Body of pancreas (tissue), 4 donors: Measurements from ENCODE around the gene PAPOLA. TPM values are rescaled to one million over a fixed set of nuclear protein-coding genes. Genes with fewer than 3 reads are reported as not detected.

ENCODE experiments used
- ATAC-seq: fragments of 150-250 bp; one replicate; pipeline ENCODE4 v1.9.1; 2016
- DNase-seq, 4 donors: peaks; one replicate each; pipeline ENCODE4 v3.0.0-alpha.2; 2019
- H3K27ac ChIP-seq, 4 donors: fragments of 200-600 bp; sonication (generic); 1 replicate in 3 of 4; 2 replicates in 1 of 4; pipeline versions ENCODE4 v1.5.1 to v1.6.1; 2016 to 2019; ENCODE audit warnings: mild to moderate bottlenecking in 1 of 4, mixed read lengths in 1 of 4, moderate library complexity in 1 of 4
- H3K27me3 ChIP-seq, 2 donors: fragments of 200-600 bp; sonication (generic); one replicate each; pipeline ENCODE4 v1.6.0; 2016; ENCODE audit warnings: mild to moderate bottlenecking in 1 of 2
- H3K36me3 ChIP-seq, 2 donors: fragments of 200-600 bp; sonication (generic); replicated peaks in 1 of 2; 2 replicates each; pipeline ENCODE4 v1.5.1; 2016; ENCODE audit warnings: low read depth in 2 of 2; ENCODE audit not compliant: insufficient read depth in 1 of 2
- H3K4me1 ChIP-seq: fragments of 200-600 bp; sonication (generic); one replicate; pipeline ENCODE4 v1.6.0; 2016
- H3K4me3 ChIP-seq, 2 donors: fragments of 200-600 bp; sonication (generic); 1 replicate in 1 of 2; 2 replicates in 1 of 2; pipeline ENCODE4 v1.5.1; 2016 to 2019
- H3K9me3 ChIP-seq, 3 donors: fragments of 200-600 bp; sonication (generic); 1 replicate in 2 of 3; 2 replicates in 1 of 3; pipeline ENCODE4 v1.5.1; 2016
- POLR2A ChIP-seq, 3 donors: fragments of 450-650 bp; IDR thresholded peaks; one replicate each; pipeline ENCODE4 v1.6.1; 2016; ENCODE audit warnings: antibody characterized with exemption in 3 of 3, mild to moderate bottlenecking in 2 of 3
- WGBS, 2 donors: methylation state at CpG; one replicate each; pipeline ENCODE4 v1.1.5; 2017; 5-methylcytosine and 5-hydroxymethylcytosine counted together
- intact Hi-C: fragments of 100-400 bp; cut with DNase I; formaldehyde crosslinking; loops from one replicate; pipeline ENCODE4 v1.15.1; 2023
- total RNA-seq, 2 donors: library from RNA; depleted of rRNA; stranded (reverse); fragments of >200 nt; gene quantifications; one replicate each; pipeline ENCODE4 v1.1.0, GENCODE V29; 2016
- TF ChIP-seq, protein P1 (sequence below), 7 experiments: fragments of 450-650 bp in 4 of 7; fragments of 200-600 bp in 3 of 7; sonication (generic) in 3 of 7; IDR thresholded peaks; one replicate each; pipeline ENCODE4 v1.5.1; 2016 to 2019; ENCODE audit warnings: antibody characterized with exemption in 7 of 7

PAPOLA gene
- total RNA-seq, 2 donors from 2014 or later = 122 to 163 TPM

DNA sequence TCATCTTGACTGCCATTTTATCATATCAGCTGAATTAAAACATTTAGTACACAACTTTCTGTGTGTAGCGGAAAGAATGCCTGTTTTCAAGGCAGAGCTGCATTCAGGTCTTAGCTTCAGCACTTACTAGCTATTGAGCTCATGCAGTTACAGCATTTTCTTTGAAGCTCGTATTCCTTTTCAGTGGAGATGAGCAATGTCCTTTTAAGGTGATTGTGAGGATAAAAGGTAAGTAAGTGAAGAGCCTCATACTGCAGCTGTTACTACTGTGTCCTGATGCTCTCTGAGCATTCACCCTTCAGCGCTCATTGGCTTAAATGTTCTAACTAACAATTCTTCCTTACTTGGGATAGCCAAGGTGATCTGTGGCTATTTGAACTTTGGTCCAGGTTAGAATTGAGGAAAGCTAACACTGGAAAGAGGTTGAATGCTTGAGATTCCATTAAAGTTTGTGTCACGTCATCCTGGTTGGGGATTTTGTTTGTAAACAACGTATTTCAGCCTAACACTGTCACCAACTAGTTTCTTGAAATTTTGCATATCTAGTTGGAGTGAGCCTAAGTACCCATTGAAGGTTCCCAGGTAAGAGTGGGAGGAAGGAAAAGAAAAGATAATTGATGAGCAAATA, 71.4 kb downstream of the PAPOLA start:
- TF ChIP-seq POLR2A (IDR thresholded peaks at IDR 0.05) = no peak
- TF ChIP-seq, protein P1, sequence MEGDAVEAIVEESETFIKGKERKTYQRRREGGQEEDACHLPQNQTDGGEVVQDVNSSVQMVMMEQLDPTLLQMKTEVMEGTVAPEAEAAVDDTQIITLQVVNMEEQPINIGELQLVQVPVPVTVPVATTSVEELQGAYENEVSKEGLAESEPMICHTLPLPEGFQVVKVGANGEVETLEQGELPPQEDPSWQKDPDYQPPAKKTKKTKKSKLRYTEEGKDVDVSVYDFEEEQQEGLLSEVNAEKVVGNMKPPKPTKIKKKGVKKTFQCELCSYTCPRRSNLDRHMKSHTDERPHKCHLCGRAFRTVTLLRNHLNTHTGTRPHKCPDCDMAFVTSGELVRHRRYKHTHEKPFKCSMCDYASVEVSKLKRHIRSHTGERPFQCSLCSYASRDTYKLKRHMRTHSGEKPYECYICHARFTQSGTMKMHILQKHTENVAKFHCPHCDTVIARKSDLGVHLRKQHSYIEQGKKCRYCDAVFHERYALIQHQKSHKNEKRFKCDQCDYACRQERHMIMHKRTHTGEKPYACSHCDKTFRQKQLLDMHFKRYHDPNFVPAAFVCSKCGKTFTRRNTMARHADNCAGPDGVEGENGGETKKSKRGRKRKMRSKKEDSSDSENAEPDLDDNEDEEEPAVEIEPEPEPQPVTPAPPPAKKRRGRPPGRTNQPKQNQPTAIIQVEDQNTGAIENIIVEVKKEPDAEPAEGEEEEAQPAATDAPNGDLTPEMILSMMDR (IDR thresholded peaks at IDR 0.05) = no peak
- no peak for ATAC-seq
- intact Hi-C loops = no loop called here
- H3K27me3 ChIP-seq = no peaks in the 10 kb centered on the region
- peaks cover 21% of the 10 kb centered on the region for H3K4me1 ChIP-seq
- H3K36me3 ChIP-seq = no peaks in the 10 kb centered on the region
- H3K9me3 ChIP-seq = no peaks in the 10 kb centered on the region
- no peak overlapping the region for H3K27ac ChIP-seq
- H3K4me3 ChIP-seq = no peak overlapping the region
- 93 to 96% methylated on average over 5 of the region's 5 CpGs for WGBS, 2 donors
- DNase-seq = no peak

DNA sequence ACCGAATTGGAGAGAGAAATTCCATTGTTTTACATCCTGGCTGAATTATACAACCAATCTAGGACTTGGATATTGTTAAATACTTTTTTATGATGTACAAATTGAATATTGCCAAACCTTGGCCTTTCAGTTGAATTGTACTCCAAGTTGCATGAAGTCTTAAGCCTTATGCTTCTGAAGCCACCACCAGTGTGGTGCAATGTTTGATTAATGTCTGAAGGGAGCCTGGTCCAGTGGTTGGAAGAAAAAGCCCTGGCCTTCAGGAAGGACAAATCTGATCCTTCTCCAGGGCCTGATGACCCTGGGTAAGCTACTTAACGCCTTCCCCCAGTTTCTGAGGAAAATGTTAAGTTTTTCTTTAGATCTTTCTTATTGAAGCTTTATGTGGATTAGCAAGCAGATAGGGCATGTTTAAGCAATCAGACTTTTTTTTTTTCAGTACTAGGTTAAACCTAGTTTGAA, 72.0 kb downstream of the PAPOLA start:
- 71 to 89% methylated on average over 2 of the region's 2 CpGs for WGBS, 2 donors
- no peak overlapping the region for H3K27ac ChIP-seq
- no peak for TF ChIP-seq POLR2A (IDR thresholded peaks at IDR 0.05)
- TF ChIP-seq, protein P1 (IDR thresholded peaks at IDR 0.05) = no peak

DNA sequence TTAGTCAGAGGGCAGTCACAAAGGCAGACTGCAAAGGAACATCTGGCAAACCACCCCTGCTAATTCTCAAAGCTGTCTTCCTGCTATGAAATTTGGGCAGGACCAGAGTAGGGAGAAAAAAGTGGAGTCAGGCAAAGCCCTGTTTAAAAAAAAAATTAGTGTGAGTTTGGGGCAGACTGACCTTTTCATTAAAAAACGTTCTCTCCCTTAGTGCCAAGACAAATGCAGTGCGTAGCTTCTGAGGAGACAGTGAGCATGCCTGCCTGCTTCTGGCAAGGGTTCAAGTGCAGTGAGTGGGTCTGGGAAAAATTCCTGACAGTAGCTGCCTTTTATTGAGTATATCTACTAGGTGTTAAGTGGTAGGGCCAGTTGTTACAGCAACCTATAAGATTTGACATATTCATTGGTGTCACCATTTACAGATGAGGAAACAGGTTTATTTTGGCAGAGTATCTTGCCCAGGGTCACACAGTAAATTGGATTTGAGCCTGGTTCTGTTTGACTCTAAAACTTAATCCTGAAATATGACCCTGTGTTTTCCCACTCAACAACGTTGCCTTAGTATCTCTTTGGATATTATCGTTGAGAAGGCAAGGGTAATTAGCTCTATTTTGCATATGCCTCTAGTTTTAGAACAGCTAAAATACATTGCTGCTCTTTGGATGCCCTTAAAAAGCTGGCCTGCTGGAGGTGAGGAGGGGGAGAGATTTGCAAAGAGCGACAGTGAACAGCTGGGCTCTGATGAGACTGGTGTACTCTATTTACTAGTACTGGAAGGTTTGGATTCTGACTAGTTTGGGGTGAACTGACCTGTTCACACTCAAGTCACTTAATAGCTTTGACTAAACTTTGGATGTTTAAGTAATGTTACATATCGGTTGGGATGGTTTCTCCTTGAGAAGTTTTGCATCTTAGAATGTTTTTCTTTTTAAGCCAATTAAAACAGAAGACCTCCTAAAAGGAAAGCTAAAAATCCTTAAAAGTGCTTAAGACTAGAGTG, 72.8 kb downstream of the PAPOLA start:
- TF ChIP-seq POLR2A (IDR thresholded peaks at IDR 0.05) = no peak
- TF ChIP-seq, protein P1 (IDR thresholded peaks at IDR 0.05) = no peak
- Histone ChIP-seq H3K4me1 (peaks cover 21% of the 10 kb centered on the region), H3K36me3 (no peaks in the 10 kb centered on the region), H3K27ac (peak overlapping the region in 1 of 4 donors; percentile 16), H3K4me3 (no peak overlapping the region), H3K27me3 (no peaks in the 10 kb centered on the region), H3K9me3 (no peaks in the 10 kb centered on the region)
- 33 to 35% methylated on average over 6 of the region's 6 CpGs for WGBS, 2 donors
- DNase-seq (peak in 1 of 4 donors; percentile 36), ATAC-seq (peak; percentile 73)
- intact Hi-C loops = no loop called here

More for the DNA sequence above, 72.0 kb downstream of the PAPOLA start:
- intact Hi-C loops = no loop called here
- H3K36me3 ChIP-seq = no peaks in the 10 kb centered on the region
- H3K27me3 ChIP-seq = no peaks in the 10 kb centered on the region
- H3K4me3 ChIP-seq = no peak overlapping the region
- no peaks in the 10 kb centered on the region for H3K9me3 ChIP-seq
- ATAC-seq (no peak), DNase-seq (no peak)
- peaks cover 21% of the 10 kb centered on the region for H3K4me1 ChIP-seq

DNA sequence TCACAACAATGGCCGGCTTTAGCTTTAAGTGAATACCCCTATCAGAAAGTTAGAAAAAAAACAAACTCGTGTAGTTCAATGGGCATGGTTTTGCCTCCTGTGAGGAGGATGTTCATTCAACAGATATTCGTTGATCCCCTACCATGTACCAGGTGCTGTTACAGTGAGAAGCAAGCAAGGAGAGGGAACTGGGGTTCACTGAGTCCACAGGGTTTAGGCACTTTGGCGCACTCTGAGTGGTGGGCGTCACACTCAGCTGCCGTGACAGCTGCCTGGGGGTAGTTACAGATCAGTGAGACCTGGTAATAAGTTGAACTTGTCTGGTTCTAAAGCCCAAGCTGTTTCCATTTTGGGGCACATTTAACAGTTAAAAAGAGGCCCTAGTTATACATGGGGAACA, 74.2 kb downstream of the PAPOLA start:
- WGBS, 2 donors = 71 to 81% methylated on average over 6 of the region's 6 CpGs
- H3K9me3 ChIP-seq = no peaks in the 10 kb centered on the region
- no peaks in the 10 kb centered on the region for H3K27me3 ChIP-seq
- DNase-seq (no peak), ATAC-seq (no peak)
- H3K4me1 ChIP-seq = peaks cover 21% of the 10 kb centered on the region
- H3K27ac ChIP-seq = no peak overlapping the region
- H3K4me3 ChIP-seq = no peak overlapping the region
- TF ChIP-seq POLR2A (IDR thresholded peaks at IDR 0.05) = no peak
- TF ChIP-seq, protein P1 (IDR thresholded peaks at IDR 0.05) = no peak
- H3K36me3 ChIP-seq = no peaks in the 10 kb centered on the region
- intact Hi-C loops = no loop called here
